HG03135 (cell line): ENCODE measurements around the gene WDR33.

Experiments
- ATAC-seq: cut with Tn5 transposase; IDR thresholded peaks from one replicate; pipeline ENCODE4 v1.9.1; 2021; ENCODE audit warnings: mild to moderate bottlenecking, moderate library complexity; ENCODE audit not compliant: unreplicated experiment

WDR33 gene

DNA sequence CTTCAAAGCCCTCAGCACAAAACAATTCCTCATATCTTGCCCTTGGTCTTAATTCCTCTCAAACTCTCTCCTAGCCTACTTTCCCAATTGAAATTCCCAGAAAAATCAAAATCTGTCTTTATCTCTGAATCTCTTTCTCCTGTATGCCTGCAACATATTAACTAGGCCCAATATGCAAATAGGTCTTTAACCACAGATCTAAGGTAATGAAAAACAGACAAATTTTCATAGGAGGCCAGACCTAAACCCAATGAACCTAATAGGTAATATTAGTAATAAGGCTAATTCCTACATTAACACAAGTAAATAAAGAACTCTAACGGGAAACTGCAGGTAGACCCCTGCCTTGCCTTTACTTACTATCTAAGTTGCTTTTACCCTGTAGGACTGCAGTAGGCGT, 41.4 kb downstream of the WDR33 start:
- ATAC-seq: no peak

DNA sequence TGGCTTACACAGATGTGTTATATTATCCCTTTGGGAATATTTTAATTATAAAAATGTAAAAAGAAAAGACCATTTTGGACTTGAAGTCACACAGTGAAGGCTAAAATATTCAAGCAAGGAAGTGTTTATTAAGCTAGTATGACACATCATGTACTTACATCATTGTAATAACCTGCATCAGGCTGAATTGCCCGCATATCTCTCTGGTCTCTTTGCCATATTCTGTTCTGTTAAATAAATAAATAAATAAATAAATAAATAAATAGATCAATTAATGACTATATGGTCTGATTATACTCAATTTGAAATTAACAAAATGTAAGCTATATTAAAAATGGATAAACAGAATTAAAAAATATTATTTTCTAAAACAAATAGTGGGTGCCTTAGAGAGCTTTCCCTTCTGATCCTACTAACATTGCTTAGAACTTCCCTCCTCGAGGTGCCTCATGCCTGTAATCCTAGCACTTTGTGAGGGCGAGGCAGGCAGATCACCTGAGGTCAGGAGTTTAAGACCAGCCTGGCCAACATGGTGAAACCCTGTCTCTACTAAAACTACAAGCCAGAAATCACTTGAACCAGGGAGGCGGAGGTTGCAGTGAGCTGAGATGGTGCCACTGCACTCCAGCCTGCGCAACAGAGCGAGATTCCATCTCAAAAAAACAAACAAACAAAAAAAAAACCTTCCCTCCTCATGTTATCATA, 42.0 kb downstream of the WDR33 start:
- no peak for ATAC-seq

DNA sequence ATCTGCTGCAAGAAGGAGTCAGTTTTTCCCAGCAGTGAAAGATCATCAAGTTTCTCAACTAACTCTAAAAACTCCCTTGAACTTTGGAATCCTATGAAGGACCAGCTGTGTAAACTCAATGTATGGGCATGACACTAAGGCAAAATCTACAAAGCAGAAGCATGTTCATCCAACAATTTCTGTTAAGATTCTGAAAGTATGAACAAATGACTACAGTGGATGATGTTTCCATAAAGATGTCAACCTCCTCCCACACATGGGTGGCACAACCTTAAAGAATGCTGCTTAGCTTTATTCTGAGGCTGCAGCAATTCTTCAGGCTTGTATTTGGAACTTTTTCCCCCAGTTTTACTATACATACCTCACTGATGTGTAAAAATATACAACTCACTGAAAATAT, 47.2 kb downstream of the WDR33 start:
- no peak for ATAC-seq

DNA sequence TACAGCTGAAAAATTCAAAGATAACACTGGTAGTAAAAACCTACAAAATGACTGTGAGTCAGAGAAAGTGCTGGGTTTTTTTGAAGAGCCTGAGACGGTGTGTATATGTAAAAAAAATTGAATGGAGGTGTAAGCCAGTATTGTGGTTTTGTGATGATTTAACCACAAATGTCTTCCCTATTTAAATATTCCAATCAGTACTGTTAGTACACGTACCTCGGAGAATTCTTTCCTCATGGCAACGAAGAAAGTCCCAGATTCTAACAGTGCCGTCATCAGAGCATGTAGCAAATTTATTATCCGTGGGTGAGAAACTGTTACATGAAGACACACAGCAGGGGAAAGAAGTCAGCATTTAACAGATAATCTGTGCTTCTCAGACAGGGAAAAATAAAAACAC, 48.1 kb downstream of the WDR33 start:
- ATAC-seq: no peak

DNA sequence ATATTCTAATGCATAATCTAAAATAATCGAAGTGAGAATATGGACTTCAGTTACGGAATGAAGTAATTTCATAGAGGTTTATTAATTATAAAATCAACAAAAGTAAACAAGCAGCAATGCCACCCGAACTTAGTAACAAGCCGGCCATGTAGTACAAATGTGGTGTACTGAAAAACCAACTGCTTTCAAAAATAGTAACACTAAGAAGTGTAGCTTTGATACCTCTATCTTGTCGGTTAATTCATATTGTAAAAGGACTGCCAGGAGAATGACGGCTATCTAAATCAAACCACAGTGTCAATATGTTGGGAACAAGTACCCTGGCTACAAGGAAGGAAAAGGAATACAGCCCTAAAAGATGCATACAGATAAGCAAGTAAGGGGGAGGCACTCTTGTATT, 48.5 kb downstream of the WDR33 start:
- ATAC-seq: no peak

DNA sequence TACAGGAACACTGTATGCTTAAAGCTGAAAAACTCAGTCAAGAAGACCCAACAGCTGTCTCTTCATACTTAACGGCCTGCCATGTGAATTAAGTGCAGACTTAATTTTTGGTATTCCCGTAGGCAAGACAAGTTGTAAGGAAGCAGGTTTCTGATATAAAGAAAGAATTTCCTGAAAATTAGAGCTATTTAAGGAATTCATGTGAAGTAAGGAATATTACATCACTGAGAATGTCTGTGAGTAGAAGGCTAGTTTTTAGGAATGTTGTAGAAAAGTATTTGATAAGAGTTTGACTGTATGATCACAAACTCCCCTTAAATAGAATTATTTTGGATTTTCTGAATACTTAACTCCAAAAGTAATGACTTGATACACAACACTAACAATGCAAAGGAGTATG, 51.0 kb downstream of the WDR33 start:
- ATAC-seq: no peak

DNA sequence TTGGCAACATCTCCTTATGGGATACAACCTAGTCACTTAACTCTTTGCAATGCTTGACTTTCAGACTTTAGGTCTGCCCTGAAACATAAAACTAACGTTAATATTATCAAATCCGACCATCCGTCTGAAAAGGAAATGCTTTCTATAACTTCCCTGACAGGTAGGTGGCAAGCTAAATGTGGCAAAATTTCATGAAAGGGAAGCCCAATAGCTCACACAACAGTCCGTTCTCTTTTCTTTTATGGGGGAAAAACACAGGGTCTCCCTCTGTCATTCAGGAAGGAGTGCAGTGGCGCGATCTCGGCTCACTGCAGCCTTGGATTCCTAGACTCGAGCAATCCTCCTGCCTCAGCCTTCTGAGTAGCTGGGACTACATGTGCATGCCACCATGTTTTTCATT, 56.8 kb downstream of the WDR33 start:
- no peak for ATAC-seq

DNA sequence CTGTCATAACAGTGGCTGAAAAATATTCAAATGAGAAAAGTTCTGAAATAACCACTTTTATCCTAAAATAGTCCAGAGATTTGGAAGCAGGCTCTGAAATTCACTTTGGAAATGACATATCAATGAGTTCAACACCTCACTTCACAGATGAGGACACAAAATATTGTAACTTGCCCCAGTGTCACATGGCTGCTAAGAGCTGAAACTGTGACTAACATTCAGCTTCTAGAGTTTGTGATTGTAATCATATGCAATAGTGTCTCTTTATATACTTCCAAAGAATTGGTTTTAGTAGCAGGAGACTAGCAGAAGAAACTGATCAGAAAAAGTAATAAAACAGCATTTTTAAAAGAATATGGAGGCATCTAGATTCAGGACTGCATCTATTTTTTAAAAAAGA, 57.6 kb downstream of the WDR33 start:
- ATAC-seq: no peak

DNA sequence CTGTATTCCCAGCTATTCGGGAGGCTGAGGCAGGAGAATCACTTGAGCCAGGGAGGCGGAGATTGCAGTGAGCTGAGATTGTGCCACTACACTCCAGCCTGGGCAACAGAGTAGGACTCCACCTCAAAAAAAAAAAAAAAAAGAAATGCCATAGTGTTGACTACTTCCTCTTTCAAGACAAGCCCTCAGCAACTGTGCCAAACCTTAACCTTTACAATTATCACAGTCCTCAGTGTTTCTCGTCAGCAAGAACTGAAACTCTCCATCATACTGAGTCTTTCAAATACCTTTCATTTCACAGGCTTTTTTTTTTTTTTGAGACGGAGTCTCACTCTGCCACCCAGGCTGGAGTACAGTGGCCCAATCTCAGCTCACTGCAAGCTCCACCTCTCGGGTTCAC, 61.4 kb downstream of the WDR33 start:
- ATAC-seq: peak; percentile 98

DNA sequence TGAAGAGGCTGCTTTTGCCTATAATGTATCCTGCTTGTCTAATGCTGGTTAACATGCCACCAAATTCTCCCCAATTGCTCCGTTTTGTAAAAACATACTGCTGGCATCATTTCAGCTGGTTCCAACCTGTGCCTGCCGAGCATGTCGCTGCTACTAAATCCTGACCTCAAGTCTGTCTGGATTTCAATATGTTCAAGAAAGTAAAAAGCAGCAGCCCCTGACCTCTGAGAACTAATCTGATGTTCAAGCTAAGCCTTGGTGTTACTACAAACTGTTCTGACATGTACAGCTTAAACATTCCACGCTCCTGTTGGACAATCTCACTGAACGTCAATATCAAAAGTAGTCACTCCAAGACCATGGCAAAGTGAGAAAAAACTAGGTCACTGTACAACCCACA, 63.4 kb downstream of the WDR33 start:
- ATAC-seq: no peak

DNA sequence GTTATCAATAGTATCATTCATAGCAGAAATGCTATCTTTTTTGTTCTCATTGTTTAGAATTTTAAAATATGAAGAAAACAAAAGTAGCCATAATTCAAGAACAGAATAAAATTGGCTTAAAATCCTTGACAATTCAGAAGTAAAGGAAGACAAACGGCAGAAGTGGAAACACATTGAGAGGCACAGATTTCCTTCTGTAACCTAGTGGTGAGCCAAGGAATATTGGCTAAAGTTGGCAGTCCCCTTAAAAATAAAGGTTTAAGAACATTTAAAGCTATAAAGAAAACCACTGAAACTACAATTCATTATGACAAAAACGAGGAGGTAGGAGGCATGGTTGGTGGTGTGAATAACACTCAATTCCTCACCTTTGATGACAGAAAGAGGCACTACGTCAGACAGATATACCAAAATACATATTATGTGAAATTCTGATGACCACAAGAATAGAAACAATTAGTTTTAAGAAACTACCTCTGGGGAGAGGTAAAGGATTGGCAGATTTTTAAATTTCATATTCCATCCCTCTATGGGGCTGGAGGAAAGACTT, 67.4 kb downstream of the WDR33 start:
- no peak for ATAC-seq

DNA sequence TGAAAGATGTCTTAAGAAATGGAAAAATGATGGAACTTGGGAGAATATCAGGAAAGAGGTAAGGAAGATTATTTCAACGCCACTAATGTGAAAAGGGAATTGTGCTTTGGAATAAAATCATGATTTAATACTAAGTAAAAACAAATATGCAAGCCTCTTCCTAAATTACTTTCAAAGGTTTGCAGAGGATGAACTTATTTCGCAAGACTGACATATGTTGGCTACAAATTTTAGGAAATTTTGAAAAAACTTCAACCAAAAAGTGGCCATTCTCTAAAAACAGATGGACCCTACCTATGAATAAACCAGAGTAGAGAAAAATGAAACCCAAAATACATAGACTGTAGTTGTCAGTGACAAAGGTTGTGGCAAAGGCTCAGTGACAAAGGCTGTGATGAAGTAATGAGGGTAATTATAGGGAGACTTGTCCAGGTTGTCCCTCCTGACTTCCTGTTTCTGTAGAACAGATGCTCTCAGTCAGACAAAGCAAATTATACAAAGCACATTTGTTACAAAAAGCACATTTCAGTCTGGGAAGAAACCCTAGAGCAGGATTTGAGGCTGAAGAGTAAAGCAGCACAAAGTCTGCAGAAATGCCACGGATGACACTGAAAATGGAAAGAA, 70.2 kb downstream of the WDR33 start:
- no peak for ATAC-seq

DNA sequence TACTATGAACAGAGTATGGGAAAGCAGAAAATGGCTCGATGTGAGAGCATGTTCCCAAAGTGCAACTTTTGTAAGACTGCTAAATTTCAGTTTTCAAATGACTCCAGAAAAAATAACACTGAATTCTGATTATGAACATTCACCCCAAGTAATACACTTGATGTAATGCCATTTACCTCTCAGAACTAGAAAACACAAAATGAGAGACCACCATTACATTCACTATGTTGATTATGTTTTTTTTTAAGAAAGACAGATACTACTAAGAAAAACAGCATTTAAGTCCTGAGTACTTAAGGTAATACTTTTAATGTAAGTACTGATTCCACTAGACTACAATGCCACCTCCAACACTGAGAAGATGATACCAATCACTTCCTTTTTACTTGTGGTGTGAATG, 71.2 kb downstream of the WDR33 start:
- no peak for ATAC-seq

DNA sequence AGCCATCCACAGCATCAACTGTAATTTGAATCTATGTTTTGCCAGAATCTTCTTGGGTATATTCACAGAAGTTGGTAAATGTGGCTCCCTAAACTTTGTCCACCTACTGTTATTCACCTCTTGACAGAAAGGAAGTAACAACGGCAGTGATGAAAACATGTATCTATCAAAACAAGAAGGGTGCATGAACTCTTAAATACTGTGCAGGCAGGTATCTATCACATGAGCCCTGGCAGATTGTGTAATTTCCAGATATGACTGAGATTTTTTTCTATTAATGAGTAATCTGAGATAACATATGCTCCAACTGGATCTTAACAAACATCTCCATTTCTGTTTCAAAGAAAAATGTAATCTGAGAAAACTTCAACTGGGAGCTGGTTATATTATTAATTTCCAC, 73.1 kb downstream of the WDR33 start:
- ATAC-seq: no peak

DNA sequence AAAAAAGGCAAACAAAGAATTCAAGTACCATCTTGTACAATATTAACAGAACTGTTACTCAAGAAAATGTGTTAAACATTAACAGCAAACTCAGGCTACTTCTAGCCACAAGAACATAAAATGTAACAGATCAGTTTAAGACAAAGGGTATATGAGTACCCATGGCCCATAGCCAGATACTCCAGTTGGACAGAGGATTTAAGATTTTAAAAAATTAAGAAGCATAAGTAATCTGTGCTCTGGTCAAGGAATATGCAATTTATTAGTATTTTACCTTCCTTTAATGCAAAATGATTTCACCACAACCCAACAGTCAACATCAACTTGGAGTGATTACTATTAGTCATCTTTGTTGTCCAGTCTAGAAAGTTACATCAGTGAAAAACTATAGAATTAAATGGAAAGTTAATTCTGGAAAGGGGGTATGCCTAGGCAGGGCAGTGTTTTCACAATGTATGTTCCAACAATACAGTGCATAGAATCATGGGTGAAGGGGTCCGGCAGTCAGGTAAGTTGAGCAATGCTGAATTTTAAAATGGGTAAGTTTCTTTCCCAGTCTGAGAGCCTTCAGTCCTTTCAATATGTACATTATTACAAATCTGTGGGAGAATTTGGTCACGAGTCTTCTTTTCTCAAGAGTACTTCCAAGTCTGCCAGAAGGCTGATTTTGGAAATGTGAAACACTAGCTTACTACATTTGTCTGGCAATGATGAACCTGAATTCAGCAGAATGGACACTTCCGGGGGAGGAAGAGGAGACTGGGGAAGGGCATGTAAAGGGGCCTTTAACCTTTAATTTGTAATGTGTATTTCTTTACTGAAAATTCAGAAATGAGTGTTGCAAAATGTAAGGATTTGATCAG, 75.2 kb downstream of the WDR33 start:
- ATAC-seq: peak; percentile 62

DNA sequence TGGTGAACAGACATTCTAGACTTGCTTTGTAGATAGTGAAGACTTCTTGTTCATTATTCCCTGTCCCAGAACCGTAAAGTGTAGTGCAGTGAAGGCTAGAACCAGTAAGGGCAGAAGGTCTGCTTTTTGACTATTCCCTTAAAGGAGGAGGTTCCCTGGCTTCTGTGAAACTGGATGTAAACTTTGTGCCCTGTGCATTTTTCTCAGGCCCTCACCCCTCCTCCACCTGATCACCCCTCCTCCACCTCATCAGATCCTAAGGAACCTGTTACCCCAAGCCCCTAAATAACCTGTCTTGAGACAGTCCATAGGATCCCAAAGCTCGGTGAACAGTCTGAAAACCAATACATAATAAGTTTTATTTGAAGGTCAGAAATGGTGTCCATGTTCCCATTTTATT, 75.9 kb downstream of the WDR33 start:
- no peak for ATAC-seq

DNA sequence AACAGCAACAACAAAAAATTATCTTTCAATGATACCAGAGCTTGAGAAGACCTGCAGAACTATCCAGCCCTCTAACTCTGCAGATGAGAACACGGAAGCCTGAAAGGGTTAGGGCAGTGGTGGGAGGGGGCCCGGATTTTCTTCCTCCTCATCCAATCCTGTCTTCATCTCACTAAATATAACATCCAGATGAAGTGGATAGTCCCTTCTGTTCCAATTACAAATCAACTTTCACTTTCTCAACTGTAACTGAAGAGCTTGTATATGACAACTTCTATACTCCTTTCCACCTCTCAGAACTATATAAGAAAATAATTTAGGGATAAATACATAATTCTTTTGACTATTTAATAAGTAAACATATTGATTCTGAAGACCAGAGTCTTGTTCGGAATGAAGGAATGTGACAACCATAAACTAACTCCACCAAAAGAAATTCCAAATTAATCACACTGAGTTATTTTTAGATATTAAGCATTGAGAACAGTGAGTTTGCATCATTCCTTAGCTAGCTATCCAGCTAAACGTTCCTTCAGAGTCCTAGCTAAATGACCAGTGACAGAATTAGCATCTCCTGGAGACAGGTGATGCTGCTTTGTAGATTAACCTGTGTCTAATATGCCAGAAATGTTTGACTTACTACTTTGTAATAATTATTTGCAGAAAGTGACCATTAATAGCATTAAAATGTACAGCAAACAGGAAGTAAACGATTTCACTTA, 77.0 kb downstream of the WDR33 start:
- no peak for ATAC-seq

DNA sequence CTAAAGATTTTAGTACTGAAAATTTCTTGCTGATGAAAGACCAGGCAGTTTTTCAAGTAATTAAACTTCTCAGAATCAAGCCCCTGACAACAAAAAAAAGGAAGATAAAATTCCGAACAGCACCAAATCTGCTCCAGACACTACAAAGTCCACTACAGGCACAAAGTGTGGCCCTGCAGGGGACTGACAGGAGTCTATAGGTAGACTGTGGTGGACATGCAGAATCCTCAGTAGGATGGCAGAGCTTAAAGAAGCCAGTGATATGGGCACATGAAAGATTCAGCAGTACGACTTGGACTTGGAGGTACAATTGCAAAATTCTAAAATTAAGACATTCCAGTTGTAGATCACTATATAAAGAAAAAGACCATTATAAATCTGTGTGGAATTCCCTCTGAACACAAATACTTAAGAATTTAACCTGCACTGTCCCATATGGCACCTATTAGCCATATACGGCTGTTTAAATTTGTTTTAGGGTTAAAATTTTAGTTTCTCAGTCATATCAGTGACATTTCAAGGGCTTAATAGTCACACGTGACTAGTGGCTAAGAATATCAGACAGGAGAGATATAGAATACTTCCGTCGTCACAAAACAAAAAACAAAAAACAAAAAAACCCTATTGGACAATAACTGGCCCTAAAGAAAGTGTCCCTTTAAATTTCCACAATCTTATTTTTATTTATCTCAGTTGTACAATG, 77.7 kb downstream of the WDR33 start:
- ATAC-seq: no peak

DNA sequence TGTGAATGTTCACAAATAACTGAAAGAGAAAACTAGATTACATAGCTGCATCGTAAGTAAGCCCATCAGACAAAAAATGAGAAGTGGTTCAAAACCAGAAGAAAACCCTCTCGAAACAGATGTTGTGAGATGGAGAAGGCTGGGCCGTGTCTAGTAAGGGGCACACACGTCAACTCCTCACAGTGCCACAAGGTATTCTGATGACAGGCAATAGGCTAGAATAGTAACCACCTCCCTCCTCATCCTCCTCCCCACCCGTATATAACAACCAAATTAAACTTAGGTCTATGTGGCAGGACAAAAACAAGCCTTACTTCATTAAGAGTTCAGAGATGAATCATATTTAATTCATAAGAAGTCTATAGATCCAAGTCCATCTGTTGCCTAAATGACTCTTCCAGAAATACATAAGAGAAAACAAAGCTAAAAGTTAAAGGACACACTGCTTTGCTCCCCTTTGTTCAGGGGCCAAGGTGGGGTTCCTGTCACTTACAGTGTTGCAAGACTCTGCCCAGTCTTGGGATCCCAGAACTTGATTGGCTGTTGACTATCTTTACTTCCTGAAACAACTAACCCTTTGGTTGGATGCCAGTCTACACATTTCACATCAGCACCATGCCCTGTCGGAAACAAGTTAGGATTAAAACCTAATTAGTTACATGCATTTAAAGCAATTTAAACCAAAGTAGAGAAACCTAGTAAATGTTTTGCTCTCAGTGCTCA, 84.7 kb downstream of the WDR33 start:
- no peak for ATAC-seq

DNA sequence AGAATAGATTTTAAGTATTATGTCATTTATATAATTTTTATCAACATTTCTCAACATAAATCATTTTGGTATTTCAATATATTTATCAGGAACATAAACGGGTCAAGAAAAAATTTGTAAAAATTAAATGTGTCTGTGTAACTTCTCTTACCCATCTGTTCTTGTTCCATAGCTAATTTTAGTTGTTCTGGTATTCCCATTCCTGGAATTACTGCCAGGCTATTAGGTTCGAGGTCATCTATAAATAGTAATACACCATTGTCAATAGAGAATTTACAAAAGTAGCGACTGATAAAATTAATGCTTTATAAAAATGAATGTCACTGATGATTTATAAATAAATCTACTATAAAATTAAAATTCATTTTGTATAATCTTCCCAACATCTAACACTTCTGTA, 88.2 kb downstream of the WDR33 start:
- no peak for ATAC-seq
